Mammary epithelial cell (primary cell): ENCODE measurements around the gene MTURN.

Source experiments
- CTCF ChIP-seq, 2 donors: IDR thresholded peaks in 1 of 2; conservative IDR thresholded peaks in 1 of 2; 2 replicates each; pipeline ENCODE4 v1.5.1; 2011 to 2012; ENCODE audit warnings: inconsistent platforms in 2 of 2, low read length in 2 of 2, mild to moderate bottlenecking in 2 of 2, control low read depth in 1 of 2, low read depth in 1 of 2; ENCODE audit not compliant: insufficient read depth in 1 of 2; ENCODE audit errors: extremely low read depth in 1 of 2
- EZH2 ChIP-seq: IDR thresholded peaks from 2 replicates; pipeline ENCODE4 v1.6.1; 2012; ENCODE audit warnings: low read length, inconsistent platforms, borderline replicate concordance

GRCh38 chr7:30162133-30162532, 27.3 kb downstream of the MTURN start:
- TF ChIP-seq CTCF (conservative IDR thresholded peaks at IDR 0.05 in 1 of 2, IDR thresholded peaks at IDR 0.05 in 1 of 2; ENCODE audit: extremely low read depth in 1 of 2, insufficient read depth in 1 of 2, low read depth in 1 of 2, low read length in 2 of 2) (no peak), EZH2 (no peak)
